Vein endothelial cell (primary cell): ENCODE data around the gene KLK13. TPM values are rescaled to one million over a fixed set of nuclear protein-coding genes. Genes with fewer than 3 reads are reported as not detected.

Experiments
- total RNA-seq: library from RNA; depleted of rRNA; stranded (reverse); fragments of >200 nt; gene quantifications from 2 replicates; pipeline ENCODE4 v1.2.3, GENCODE V29; 2012

KLK13 gene, protein sequence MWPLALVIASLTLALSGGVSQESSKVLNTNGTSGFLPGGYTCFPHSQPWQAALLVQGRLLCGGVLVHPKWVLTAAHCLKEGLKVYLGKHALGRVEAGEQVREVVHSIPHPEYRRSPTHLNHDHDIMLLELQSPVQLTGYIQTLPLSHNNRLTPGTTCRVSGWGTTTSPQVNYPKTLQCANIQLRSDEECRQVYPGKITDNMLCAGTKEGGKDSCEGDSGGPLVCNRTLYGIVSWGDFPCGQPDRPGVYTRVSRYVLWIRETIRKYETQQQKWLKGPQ
- total RNA-seq, result not detected in 2 replicates

DNA sequence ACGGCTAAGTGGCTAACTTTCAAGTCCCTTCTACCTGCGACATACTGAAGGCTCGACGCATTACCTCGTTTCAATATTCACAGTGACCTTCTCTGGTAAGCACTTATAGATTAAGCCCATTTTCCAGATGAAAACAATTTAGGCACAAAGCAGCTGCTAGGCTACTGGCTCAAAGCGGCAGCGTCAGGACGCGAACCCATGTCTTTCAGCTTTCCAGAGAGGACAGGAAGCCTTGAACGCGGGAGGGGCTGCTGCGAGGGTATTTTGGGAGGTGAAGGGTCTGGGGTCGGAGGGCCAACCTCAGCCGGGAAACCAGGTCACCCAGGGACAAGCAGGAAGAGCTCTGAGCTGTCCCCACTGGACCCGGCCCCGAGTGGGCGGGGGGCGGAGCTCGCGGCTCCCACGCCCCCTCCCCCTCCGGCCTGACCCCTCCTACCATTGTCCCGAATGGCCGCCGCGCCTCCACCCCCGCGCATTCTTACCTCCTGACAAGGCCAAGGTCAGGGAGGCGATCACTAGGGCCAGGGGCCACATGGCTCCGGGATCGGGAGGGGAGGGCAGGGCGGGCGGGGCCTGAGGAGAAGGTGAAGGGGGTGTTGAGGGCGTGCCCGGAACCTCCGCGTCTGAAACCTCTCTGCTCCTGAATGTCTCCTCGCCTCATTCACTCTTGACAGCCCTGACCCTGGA lies at the start of gene KLK13:
Gene KLK13, minus strand, starts transcription at position 559 of the 687 bp plus-strand sequence. Its CDS starts 25 bp downstream, at position 534.

DNA sequence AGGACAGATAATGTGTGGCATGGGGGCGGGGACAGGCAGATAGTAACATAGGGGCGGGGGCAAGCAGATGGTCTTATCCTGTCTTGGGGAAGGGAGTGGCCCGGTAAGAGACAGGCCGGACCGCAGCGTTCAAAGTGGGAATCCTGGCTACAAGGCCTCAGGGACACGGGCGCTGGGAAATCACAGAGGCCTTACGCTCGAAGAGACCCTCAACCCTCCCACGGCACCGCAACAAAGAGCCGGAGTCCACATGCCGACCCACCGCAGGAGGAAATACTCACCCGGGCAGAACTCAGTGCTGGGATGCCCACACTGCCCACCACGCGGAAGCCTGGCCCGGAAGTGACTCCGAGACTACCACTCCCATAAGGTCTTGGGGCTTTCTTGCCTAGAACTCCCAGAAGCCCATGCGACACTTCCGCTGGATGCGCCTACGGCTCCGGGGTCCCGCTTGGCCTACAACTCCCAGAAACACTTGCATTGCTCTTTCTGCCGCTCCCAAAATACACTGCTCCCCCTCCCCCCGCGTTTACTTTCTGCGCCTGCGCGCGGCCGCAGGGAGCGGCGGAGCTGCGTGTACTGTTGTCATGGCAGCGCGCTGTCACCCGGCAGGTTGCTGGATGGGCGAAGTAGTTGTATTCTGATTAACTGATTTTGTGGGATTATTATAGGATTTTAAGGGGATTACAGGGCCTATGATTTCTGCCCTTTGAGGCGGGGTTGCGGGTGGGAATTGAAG lies 43.3 kb upstream of the KLK13 start, which contains the start of gene CTU1:
Gene CTU1, minus strand, starts transcription at position 344 of the 739 bp plus-strand sequence. CDS start 3,840 bp downstream, outside the sequence.

DNA sequence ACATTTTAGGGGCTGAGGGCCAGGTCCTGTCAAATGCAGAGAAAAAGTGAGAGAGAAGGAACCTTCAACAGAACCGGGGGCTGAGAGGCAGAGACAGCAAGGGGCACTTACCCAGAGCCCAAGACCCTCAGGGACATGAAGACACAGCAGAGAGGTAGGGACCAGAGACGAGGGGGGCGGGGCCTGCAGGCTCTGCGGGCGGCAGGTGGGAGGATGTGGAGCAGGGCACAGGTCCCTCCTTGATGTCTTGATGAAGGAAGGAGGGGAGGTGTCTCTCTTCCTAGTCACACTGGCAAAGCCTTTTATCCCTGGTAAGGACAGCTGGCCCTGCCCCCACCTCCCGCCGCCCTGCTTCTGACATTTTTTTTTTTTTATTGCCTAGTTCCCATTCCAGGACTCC lies 17.7 kb upstream of the KLK13 start, which contains the start of gene KLK14:
Gene KLK14, minus strand, starts transcription at position 277 of the 400 bp plus-strand sequence. Its CDS starts 273 bp downstream, at position 4.

DNA sequence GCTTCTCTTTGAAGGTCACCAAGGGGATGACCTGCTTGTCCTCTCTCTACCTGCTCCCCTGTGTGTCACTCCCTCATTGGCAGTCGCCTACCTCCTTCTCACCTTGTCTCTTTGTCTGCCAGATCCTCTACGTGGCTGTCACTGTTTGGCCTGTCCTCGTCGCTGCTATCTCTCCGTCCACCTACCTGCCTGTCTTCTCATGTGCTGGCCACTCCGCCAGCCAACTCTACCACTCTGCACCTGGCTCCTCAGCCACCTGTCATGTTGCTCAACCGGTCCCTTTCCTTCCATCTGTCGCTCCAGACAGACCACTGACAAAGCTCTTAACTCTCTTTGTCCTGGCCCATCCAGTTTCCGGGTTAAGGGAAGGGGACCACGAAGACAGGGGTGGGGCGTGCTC lies 30.2 kb downstream of the KLK13 start, which contains the start of gene KLK12:
Gene KLK12, minus strand, starts transcription at position 299 of the 400 bp plus-strand sequence. CDS start 381 bp downstream, outside the sequence.

DNA sequence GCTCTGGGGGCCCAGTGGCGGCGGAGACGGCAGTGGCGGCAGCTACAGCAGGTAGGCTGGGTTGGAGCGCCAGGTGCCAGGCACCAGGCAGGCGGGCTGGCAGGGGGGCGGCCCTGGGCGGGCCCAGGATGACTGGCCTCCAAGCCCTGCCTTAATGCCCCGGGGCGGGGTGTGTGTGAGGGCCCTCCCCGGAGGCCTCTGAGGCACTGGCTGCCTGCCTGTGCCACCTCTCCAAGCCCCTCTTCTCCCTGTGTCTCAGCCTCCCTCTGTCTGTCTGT lies 38.4 kb downstream of the KLK13 start, which contains the start of gene KLK11:
Gene KLK11, minus strand, starts transcription at position 63 of the 278 bp plus-strand sequence. CDS start 985 bp downstream, outside the sequence.

DNA sequence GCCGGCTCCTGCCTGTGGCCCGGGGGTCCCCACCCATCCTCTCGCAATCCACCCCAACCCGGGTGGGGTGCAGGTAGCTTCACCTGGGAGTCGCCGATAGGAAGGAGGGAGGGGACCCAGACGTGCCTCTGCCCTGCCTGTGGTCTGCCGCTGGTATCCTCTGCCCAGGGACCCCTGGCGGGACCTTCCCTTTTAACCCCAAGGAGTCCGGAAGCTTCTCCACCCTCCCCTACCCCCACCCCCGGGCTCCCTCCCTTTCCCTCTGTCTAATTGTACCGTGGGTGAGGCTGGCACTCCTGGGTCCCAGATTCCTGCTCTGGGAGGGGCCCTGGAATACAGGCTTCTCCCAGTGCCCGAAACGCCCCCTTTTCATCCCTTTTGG lies 45.4 kb downstream of the KLK13 start, which contains the start of gene KLK10:
Gene KLK10, minus strand, starts transcription at position 166 of the 382 bp plus-strand sequence. CDS start 579 bp downstream, outside the sequence.

Other genes starting within 250 kb of the KLK13 start
- not detected in 2 replicates for gene KLK1, start 241.3 kb downstream of the KLK13 start, total RNA-seq
- not detected in 2 replicates for gene KLK15, start 231.5 kb downstream of the KLK13 start, total RNA-seq
- gene KLK3, start 210.2 kb downstream of the KLK13 start, total RNA-seq, result not detected in 2 replicates
- gene KLK2, start 191.7 kb downstream of the KLK13 start, total RNA-seq, result not detected in 2 replicates
- gene KLK4, start 153.7 kb downstream of the KLK13 start, total RNA-seq, result not detected in 2 replicates
- not detected in 2 replicates for gene KLK5, start 112.1 kb downstream of the KLK13 start, total RNA-seq
- gene KLK6, start 95.5 kb downstream of the KLK13 start, total RNA-seq, result 0.29 TPM in 1 of 2 replicates, not detected in the other
- gene KLK7, start 81.2 kb downstream of the KLK13 start, total RNA-seq, result not detected in 2 replicates
- gene KLK8, start 63.5 kb downstream of the KLK13 start, total RNA-seq, result not detected in 2 replicates
- not detected in 2 replicates for gene KLK10, start 45.4 kb downstream of the KLK13 start, total RNA-seq
- gene KLK11, start 38.5 kb downstream of the KLK13 start, total RNA-seq, result not detected in 2 replicates
- not detected in 2 replicates for gene KLK12, start 30.1 kb downstream of the KLK13 start, total RNA-seq
- gene KLK14, start 17.8 kb upstream of the KLK13 start, total RNA-seq, result not detected in 2 replicates
- gene CTU1, start 43.3 kb upstream of the KLK13 start, total RNA-seq, result 5.6 and 6.9 TPM in 2 replicates
- gene SIGLEC9, start 59.8 kb upstream of the KLK13 start, total RNA-seq, result not detected in 2 replicates
- gene SIGLEC7, start 77.2 kb upstream of the KLK13 start, total RNA-seq, result not detected in 2 replicates
- gene CD33, start 160.0 kb upstream of the KLK13 start, total RNA-seq, result not detected in 2 replicates
- not detected in 2 replicates for gene SIGLECL1, start 186.0 kb upstream of the KLK13 start, total RNA-seq
- gene IGLON5, start 246.6 kb upstream of the KLK13 start, total RNA-seq, result not detected in 2 replicates